Upper lobe of left lung (tissue), 6 donors: ENCODE results near the gene LAMA2. TPM values are rescaled to one million over a fixed set of nuclear protein-coding genes. Genes with fewer than 3 reads are reported as not detected.

Experiments used
- ATAC-seq, 2 donors: fragments of 200-7000 bp; cut with Tn5 transposase; one replicate each; pipeline ENCODE4 v1.9.1; 2022; ENCODE audit warnings: mild to moderate bottlenecking in 2 of 2, moderate library complexity in 2 of 2; ENCODE audit not compliant: low FRiP score in 2 of 2
- DNase-seq, 2 donors: peaks; one replicate each; pipeline ENCODE4 v3.0.0-alpha.2; 2019 to 2020
- H3K27ac ChIP-seq, 4 donors: fragments of 200-600 bp; sonication (generic); one replicate each; pipeline ENCODE4 v1.5.1; 2016 to 2019
- H3K27me3 ChIP-seq, 4 donors: fragments of 200-600 bp; sonication (generic); one replicate each; pipeline ENCODE4 v1.5.1; 2017 to 2019
- H3K36me3 ChIP-seq, 4 donors: fragments of 200-600 bp; sonication (generic); one replicate each; pipeline ENCODE4 v1.5.1; 2016 to 2019
- H3K4me1 ChIP-seq, 4 donors: fragments of 200-600 bp; sonication (generic); one replicate each; pipeline ENCODE4 v1.5.1; 2018 to 2019
- H3K4me3 ChIP-seq, 4 donors: fragments of 200-600 bp; sonication (generic); one replicate each; pipeline ENCODE4 v1.5.1; 2017 to 2019; ENCODE audit warnings: mild to moderate bottlenecking in 2 of 4, moderate library complexity in 1 of 4
- H3K9me3 ChIP-seq, 4 donors: fragments of 200-600 bp; sonication (generic); one replicate each; pipeline ENCODE4 v1.5.1; 2018 to 2019
- CTCF ChIP-seq, 6 experiments: fragments of 450-650 bp in 4 of 6; fragments of 200-600 bp in 2 of 6; sonication (generic) in 2 of 6; IDR thresholded peaks; one replicate each; pipeline ENCODE4 v1.5.1; 2016 to 2019; ENCODE audit warnings: antibody characterized with exemption in 6 of 6
- EP300 ChIP-seq, 4 donors: sonication (generic); formaldehyde crosslinking; IDR thresholded peaks; one replicate each; pipeline ENCODE4 v1.5.1; 2017; ENCODE audit warnings: antibody characterized with exemption in 4 of 4, control low read depth in 2 of 4
- POLR2A ChIP-seq, 4 donors: fragments of 450-650 bp; IDR thresholded peaks; one replicate each; pipeline ENCODE4 v1.5.1; 2016 to 2017; ENCODE audit warnings: antibody characterized with exemption in 4 of 4, mild to moderate bottlenecking in 2 of 4
- POLR2AphosphoS5 ChIP-seq, 2 donors: sonication (generic); formaldehyde crosslinking; IDR thresholded peaks; one replicate each; pipeline ENCODE4 v1.5.1; 2017; ENCODE audit warnings: antibody characterized with exemption in 2 of 2
- WGBS, 2 donors: methylation state at CpG; one replicate each; pipeline ENCODE4 v1.1.5; 2017 to 2018; 5-methylcytosine and 5-hydroxymethylcytosine counted together
- total RNA-seq, 6 donors: library from RNA; depleted of rRNA in 4 of 6; stranded (reverse); fragments of >200 nt in 4 of 6; gene quantifications; one replicate each; pipeline versions ENCODE4 v1.1.0 to v1.2.1, GENCODE V29; 2016 to 2021
- donor health status: DM: no; HTN: no; CAD: no; lungs with moderate emphysema.
- donor health status: DM: no; HTN: yes; CAD: no; lungs with severe emphysema.

Gene LAMA2
- total RNA-seq, 6 donors from 2014 or later: 41.9 to 82.8 (median 62.4) TPM

- DNase-seq (no peak), ATAC-seq (no peak)
- TF ChIP-seq CTCF (IDR thresholded peaks at IDR 0.05) (no peak), POLR2AphosphoS5 (IDR thresholded peaks at IDR 0.05) (no peak)
- no peaks in the 10 kb centered on the region for H3K27me3 ChIP-seq
- H3K4me1 ChIP-seq: peaks cover 0 to 5% (median 0%) of the 10 kb centered on the region in 4 donors
- H3K4me3 ChIP-seq: no peak overlapping the region
- no peaks in the 10 kb centered on the region for H3K9me3 ChIP-seq
- no peaks in the 10 kb centered on the region for H3K36me3 ChIP-seq
- no peak overlapping the region for H3K27ac ChIP-seq
Observed at GRCh38 chr6:129451187-129451586, 568.2 kb downstream of the LAMA2 start.

- Histone ChIP-seq H3K36me3 (no peaks in the 10 kb centered on the region), H3K4me1 (peaks cover 0 to 5% (median 0%) of the 10 kb centered on the region in 4 donors), H3K27me3 (no peaks in the 10 kb centered on the region), H3K9me3 (no peaks in the 10 kb centered on the region), H3K4me3 (no peak overlapping the region), H3K27ac (no peak overlapping the region)
- no peak for ATAC-seq
- TF ChIP-seq POLR2AphosphoS5 (IDR thresholded peaks at IDR 0.05): no peak
- TF ChIP-seq POLR2A (IDR thresholded peaks at IDR 0.05): no peak
- no peak for TF ChIP-seq CTCF (IDR thresholded peaks at IDR 0.05)
- no peak for TF ChIP-seq EP300 (IDR thresholded peaks at IDR 0.05)
- no peak for DNase-seq
- 72 to 90% methylated on average over 3 of the region's 3 CpGs for WGBS, 2 donors
Observed at GRCh38 chr6:129453073-129453472, 570.1 kb downstream of the LAMA2 start.

GRCh38 chr6:129454488-129454887 is 571.5 kb downstream of the LAMA2 start:
- 67 to 72% methylated on average over 1 of the region's 1 CpG for WGBS, 2 donors
- Histone ChIP-seq H3K4me1 (peaks cover 0 to 5% (median 0%) of the 10 kb centered on the region in 4 donors), H3K27me3 (no peaks in the 10 kb centered on the region), H3K27ac (no peak overlapping the region), H3K4me3 (no peak overlapping the region), H3K36me3 (no peaks in the 10 kb centered on the region), H3K9me3 (no peaks in the 10 kb centered on the region)
- TF ChIP-seq POLR2A (IDR thresholded peaks at IDR 0.05) (no peak), POLR2AphosphoS5 (IDR thresholded peaks at IDR 0.05) (no peak), EP300 (IDR thresholded peaks at IDR 0.05) (no peak)
- ATAC-seq (peak in 1 of 2 donors; percentile 50), DNase-seq (no peak)

GRCh38 chr6:129455126-129455769 is 572.3 kb downstream of the LAMA2 start:
- Histone ChIP-seq H3K9me3 (no peaks in the 10 kb centered on the region), H3K36me3 (no peaks in the 10 kb centered on the region), H3K4me1 (peaks cover 0 to 5% (median 0%) of the 10 kb centered on the region in 4 donors), H3K27ac (no peak overlapping the region), H3K27me3 (no peaks in the 10 kb centered on the region), H3K4me3 (no peak overlapping the region)
- no peak for DNase-seq
- WGBS, 2 donors: 75 to 90% methylated on average over 3 of the region's 3 CpGs
- TF ChIP-seq POLR2A (IDR thresholded peaks at IDR 0.05) (no peak), POLR2AphosphoS5 (IDR thresholded peaks at IDR 0.05) (no peak), CTCF (IDR thresholded peaks at IDR 0.05) (no peak), EP300 (IDR thresholded peaks at IDR 0.05) (no peak)
- no peak for ATAC-seq

GRCh38 chr6:129460221-129460620 is 577.3 kb downstream of the LAMA2 start:
- 73 to 74% methylated on average over 2 of the region's 2 CpGs for WGBS, 2 donors

More at GRCh38 chr6:129460221-129460620, 577.3 kb downstream of the LAMA2 start:
- H3K4me1 ChIP-seq: no peaks in the 10 kb centered on the region
- ATAC-seq: no peak
- no peak overlapping the region for H3K27ac ChIP-seq
- no peaks in the 10 kb centered on the region for H3K27me3 ChIP-seq
- H3K9me3 ChIP-seq: no peaks in the 10 kb centered on the region
- no peak for DNase-seq
- no peak for TF ChIP-seq POLR2AphosphoS5 (IDR thresholded peaks at IDR 0.05)
- no peak for TF ChIP-seq POLR2A (IDR thresholded peaks at IDR 0.05)
- no peak for TF ChIP-seq EP300 (IDR thresholded peaks at IDR 0.05)
- TF ChIP-seq CTCF (IDR thresholded peaks at IDR 0.05): no peak
- H3K4me3 ChIP-seq: no peak overlapping the region
- peaks cover 0 to 7% (median 0%) of the 10 kb centered on the region in 4 donors for H3K36me3 ChIP-seq
